Measurements from ENCODE around the gene MUS81.
"Not testable (repeated sequence)": the region's sequence is repeated elsewhere in the genome, so short reads cannot be mapped to it uniquely, and the experiment has no call there.

MUS81 gene

DNA sequence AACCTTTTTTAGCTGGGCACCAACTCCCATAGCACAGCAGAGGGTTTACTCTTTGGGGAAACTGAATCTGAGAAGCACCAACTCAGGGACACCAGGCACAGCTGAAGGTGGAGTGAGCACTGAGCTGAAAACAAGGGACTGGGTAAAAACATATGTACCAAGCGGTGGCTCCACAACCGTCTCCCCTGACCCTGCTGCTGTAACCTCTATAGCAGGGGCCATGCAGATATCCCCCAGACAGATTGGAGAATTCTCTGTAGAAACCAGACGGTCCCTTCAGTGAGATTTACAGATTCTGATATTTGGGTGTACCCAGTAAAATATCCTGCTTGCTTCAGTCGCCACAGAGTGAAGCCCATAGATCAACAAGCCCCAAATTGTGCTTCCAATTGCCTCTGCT, 30.8 kb upstream of the MUS81 start:
- ChIA-PET CTCF (interaction anchor here (1.5 to 8.5 kb wide), 3 partner anchors 11 to 118 kb away, joined by 4 to 107 read pairs (median 6); partner anchors contain the start of gene KAT5), POLR2A (interaction anchor here (0.6 kb wide), 1 partner anchor 11 kb away, joined by 3 read pairs; no protein-coding TSS in a partner anchor)
- DNase-seq (ENCODE audit: low read depth, low spot score), result no peak
- H3K4me3 ChIP-seq (ENCODE audit: low read depth, low read length), result no peak overlapping the region
- TF ChIP-seq, protein P1, sequence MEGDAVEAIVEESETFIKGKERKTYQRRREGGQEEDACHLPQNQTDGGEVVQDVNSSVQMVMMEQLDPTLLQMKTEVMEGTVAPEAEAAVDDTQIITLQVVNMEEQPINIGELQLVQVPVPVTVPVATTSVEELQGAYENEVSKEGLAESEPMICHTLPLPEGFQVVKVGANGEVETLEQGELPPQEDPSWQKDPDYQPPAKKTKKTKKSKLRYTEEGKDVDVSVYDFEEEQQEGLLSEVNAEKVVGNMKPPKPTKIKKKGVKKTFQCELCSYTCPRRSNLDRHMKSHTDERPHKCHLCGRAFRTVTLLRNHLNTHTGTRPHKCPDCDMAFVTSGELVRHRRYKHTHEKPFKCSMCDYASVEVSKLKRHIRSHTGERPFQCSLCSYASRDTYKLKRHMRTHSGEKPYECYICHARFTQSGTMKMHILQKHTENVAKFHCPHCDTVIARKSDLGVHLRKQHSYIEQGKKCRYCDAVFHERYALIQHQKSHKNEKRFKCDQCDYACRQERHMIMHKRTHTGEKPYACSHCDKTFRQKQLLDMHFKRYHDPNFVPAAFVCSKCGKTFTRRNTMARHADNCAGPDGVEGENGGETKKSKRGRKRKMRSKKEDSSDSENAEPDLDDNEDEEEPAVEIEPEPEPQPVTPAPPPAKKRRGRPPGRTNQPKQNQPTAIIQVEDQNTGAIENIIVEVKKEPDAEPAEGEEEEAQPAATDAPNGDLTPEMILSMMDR (IDR thresholded peaks at IDR 0.05; ENCODE audit: insufficient read depth, low read length, missing control alignments), result no peak

DNA sequence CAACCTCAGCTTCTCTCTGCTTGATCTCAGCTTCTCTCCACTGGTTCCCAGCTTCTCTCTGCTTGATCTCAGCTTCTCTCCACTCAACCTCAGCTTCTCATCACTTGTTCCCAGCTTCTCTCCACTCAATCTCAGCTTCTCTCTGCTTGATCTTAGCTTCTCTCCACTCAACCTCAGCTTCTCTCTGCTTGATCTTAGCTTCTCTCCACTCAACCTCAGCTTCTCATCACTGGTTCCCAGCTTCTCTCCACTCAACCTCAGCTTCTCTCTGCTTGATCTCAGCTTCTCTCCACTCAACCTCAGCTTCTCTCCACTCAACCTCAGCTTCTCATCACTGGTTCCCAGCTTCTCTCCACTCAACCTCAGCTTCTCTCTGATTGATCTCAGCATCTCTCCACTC, 28.0 kb upstream of the MUS81 start:
- H3K4me3 ChIP-seq (ENCODE audit: low read depth, low read length); DNase-seq (ENCODE audit: low read depth, low spot score): not testable (repeated sequence)
- ChIA-PET CTCF (interaction anchor here (0.6 to 8.5 kb wide), 9 partner anchors 9 to 291 kb away, joined by 3 to 107 read pairs (median 4); partner anchors contain the start of genes KAT5 and MUS81), POLR2A (interaction anchor here (1.1 kb wide), 1 partner anchor 121 kb away, joined by 4 read pairs; no protein-coding TSS in a partner anchor)

DNA sequence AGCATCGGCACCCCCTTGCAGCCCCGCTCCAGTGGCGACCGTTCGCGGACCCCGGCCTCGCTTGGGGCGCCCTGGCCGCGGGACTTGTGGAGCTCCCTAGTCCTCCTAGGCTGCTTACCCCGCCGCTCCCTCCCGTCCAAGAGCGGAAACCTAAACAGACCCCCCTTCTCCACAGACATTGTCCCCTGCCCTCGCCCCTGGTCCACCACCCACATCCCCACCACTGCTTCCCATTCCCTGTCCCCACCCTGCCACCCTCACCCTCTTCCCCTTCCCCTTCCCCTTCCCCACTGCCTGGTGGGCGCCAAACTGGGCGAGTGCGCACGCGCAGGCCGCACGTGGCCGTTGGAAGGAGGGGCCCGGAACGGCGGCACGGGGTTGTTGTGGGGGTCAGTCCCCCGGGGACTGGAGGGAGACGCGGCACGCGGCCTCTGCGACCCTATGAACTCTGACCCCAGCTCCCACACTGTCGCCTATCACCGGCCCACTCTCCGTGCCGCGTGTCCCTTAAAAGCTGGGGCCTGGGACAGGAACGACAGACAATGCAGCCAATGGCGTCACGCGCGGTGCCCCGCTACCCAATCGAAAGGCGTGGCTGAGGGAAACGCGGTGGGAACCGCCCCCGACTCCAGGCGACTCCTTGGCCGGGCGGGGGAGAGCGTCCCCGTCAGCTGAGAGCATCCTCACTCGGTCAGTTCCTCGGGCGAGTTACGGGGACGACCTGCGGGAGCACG, 26.8 kb upstream of the MUS81 start, which contains the start of gene SNX32:
TSS of gene SNX32 (plus strand) at position 667 of the 734 bp plus-strand sequence. CDS start 103 bp downstream, outside the sequence.
- peak within 1 kb of the TSS; percentile 75 for H3K4me3 ChIP-seq (ENCODE audit: low read depth, low read length)
- CTCF ChIA-PET, result interaction anchor here (0.7 to 8.5 kb wide), 11 partner anchors 10 to 155 kb away, joined by 3 to 107 read pairs (median 5); partner anchors contain the start of genes AP5B1, KAT5 and MUS81
- DNase-seq (ENCODE audit: low read depth, low spot score), result no peak
- TF ChIP-seq, protein P1 (IDR thresholded peaks at IDR 0.05; ENCODE audit: insufficient read depth, low read length, missing control alignments), result no peak
- POLR2A ChIA-PET, result interaction anchor here (0.6 to 1.4 kb wide), 10 partner anchors 14 to 114 kb away, joined by 3 to 7 read pairs (median 4); partner anchors contain the start of genes CFL1, MUS81 and RNASEH2C

DNA sequence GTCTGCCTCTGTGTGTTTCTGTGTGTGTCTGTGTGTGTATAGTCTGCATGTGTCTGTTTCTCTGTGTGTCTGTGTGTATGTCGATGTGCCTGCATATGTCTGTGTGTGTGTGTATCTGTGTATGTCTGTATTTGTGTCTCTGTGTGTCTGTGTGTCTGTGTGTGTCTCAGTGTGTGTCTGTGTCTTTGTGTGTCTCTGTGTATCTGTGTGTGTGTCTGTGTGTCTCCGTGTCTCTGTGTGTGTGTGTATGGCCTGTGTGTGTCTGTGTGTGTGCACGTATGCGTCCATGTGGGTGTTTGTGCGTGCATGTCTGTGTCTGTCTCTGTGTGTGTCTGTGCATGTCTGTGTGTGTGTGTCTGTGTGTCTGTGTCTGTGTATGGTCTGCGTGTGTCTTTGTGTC, 26.0 kb upstream of the MUS81 start:
- H3K4me3 ChIP-seq (ENCODE audit: low read depth, low read length), result peak overlapping the region; percentile 75
- CTCF ChIA-PET, result interaction anchor here (0.9 to 8.5 kb wide), 4 partner anchors 16 to 122 kb away, joined by 4 to 107 read pairs (median 8); partner anchors contain the start of genes AP5B1 and KAT5
- POLR2A ChIA-PET, result interaction anchor here (1.0 to 1.4 kb wide), 6 partner anchors 13 to 114 kb away, joined by 3 to 7 read pairs (median 5); partner anchors contain the start of genes CFL1, MUS81 and RNASEH2C
- TF ChIP-seq, protein P1 (IDR thresholded peaks at IDR 0.05; ENCODE audit: insufficient read depth, low read length, missing control alignments), result no peak
- no peak for DNase-seq (ENCODE audit: low read depth, low spot score)

DNA sequence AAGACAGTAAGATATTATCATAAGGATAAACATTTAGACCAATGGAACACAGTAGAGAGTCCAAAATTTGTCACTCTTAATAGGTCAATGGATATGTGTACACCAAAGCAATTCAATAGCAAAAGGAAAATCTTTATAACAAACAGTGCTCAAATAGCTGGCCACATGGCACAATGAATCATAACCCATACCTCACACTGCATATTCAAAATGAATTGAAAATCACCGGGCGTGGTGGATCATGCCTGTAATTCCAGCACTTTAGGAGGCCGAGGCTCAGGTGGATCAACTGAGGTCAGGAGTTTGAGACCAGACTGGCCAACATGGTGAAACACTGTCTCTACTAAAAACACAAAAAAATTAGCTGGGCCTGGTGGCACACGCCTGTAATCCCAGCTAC, 18.1 kb upstream of the MUS81 start:
- POLR2A ChIA-PET, result no interaction called here
- CTCF ChIA-PET, result interaction anchor here (1.5 to 2.4 kb wide), 2 partner anchors 10 to 24 kb away, joined by 5 to 7 read pairs; no protein-coding TSS in a partner anchor
- TF ChIP-seq, protein P1 (IDR thresholded peaks at IDR 0.05; ENCODE audit: insufficient read depth, low read length, missing control alignments), result no peak

DNA sequence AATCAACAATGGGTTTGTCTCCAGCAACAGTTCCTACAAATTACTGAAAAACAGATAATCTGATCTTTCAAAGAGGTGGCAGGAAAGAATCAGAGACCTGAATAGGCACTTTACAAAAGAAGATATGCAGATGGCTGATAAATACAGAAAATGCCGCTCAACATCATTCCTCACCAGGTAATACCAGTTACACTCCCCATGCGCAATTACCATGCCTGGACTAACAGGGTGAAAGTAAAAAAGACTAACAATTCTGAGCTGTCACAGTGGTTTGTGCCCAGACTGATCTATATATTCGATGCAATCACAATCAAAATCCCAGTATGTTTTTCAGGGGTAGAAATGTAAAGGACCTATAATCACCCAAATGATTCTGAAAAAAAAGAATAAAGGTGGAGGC, 16.4 kb upstream of the MUS81 start:
- ChIA-PET CTCF (interaction anchor here (1.2 to 2.4 kb wide), 5 partner anchors 16 to 138 kb away, joined by 3 to 6 read pairs (median 4); partner anchors contain the start of genes FIBP and MUS81), POLR2A (no interaction called here)
- no peak overlapping the region for H3K4me3 ChIP-seq (ENCODE audit: low read depth, low read length)

More for the DNA sequence above, 18.1 kb upstream of the MUS81 start:
- H3K4me3 ChIP-seq (ENCODE audit: low read depth, low read length), result no peak overlapping the region
- no peak for DNase-seq (ENCODE audit: low read depth, low spot score)

More for the DNA sequence above, 16.4 kb upstream of the MUS81 start:
- no peak for DNase-seq (ENCODE audit: low read depth, low spot score)
- TF ChIP-seq, protein P1 (IDR thresholded peaks at IDR 0.05; ENCODE audit: insufficient read depth, low read length, missing control alignments), result no peak

Data from AG04449 (cell line).